ENCODE measurements around the gene PTPN5.

PTPN5 gene

DNA sequence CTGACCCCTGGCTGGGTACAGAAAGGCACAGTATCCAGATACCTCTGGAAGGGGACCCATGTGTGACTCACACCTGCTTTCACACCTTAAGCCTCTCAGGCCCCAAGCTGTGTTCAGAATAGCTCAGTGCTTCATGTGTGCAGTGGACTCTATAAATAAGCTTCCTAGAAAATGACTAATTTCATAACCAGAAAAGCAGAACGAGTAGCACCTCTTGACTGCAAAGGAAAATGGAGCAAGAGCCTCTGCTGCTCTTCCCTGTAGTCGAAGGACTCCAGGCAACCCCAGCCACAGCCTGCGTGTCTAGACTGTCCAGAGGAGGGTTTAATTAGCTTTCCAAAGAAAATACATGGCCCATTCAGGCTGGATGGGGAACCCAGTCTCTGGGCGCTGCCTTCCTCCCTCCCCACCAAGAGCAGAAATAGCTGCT, 23.1 kb downstream of the PTPN5 start:
- no peak for DNase-seq
- intact Hi-C loops (cut with DNase I; ENCODE audit: low total_unique reads): no loop called here

DNA sequence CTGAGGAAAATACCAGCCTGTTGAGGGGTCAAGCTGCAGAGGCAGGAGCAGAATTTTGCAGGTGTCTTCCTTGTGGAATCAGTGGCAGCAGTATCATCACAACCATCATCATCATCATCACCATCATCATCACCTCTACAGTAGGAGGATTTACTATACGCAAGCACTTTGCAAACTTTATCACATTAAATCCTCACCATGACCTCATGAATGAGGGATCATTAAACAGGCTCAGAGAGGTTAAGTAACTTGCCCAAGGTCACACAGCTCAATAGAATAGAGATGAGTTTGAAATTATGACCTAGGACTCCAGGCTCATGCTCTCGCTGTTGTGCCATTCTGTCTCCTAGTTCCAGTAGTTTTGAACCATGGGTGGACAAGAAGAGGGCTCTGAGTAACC, 25.6 kb downstream of the PTPN5 start:
- TF ChIP-seq, protein P1, sequence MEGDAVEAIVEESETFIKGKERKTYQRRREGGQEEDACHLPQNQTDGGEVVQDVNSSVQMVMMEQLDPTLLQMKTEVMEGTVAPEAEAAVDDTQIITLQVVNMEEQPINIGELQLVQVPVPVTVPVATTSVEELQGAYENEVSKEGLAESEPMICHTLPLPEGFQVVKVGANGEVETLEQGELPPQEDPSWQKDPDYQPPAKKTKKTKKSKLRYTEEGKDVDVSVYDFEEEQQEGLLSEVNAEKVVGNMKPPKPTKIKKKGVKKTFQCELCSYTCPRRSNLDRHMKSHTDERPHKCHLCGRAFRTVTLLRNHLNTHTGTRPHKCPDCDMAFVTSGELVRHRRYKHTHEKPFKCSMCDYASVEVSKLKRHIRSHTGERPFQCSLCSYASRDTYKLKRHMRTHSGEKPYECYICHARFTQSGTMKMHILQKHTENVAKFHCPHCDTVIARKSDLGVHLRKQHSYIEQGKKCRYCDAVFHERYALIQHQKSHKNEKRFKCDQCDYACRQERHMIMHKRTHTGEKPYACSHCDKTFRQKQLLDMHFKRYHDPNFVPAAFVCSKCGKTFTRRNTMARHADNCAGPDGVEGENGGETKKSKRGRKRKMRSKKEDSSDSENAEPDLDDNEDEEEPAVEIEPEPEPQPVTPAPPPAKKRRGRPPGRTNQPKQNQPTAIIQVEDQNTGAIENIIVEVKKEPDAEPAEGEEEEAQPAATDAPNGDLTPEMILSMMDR (IDR thresholded peaks at IDR 0.05): no peak
- H3K36me3 ChIP-seq: no peaks in the 10 kb centered on the region
- intact Hi-C loops (cut with DNase I; ENCODE audit: low total_unique reads): no loop called here
- DNase-seq: no peak
- no peak overlapping the region for H3K27ac ChIP-seq
- H3K4me3 ChIP-seq: no peak overlapping the region
- H3K4me1 ChIP-seq: no peaks in the 10 kb centered on the region
- no peaks in the 10 kb centered on the region for H3K27me3 ChIP-seq
- H3K9me3 ChIP-seq: no peaks in the 10 kb centered on the region

More for the DNA sequence above, 23.1 kb downstream of the PTPN5 start:
- TF ChIP-seq, protein P1 (IDR thresholded peaks at IDR 0.05): no peak
- H3K27me3 ChIP-seq: peaks cover 0 to 8% of the 10 kb centered on the region in 2 donors
- H3K4me3 ChIP-seq: no peak overlapping the region
- H3K4me1 ChIP-seq: no peaks in the 10 kb centered on the region
- no peak overlapping the region for H3K27ac ChIP-seq
- no peaks in the 10 kb centered on the region for H3K9me3 ChIP-seq
- H3K36me3 ChIP-seq: no peaks in the 10 kb centered on the region

DNA sequence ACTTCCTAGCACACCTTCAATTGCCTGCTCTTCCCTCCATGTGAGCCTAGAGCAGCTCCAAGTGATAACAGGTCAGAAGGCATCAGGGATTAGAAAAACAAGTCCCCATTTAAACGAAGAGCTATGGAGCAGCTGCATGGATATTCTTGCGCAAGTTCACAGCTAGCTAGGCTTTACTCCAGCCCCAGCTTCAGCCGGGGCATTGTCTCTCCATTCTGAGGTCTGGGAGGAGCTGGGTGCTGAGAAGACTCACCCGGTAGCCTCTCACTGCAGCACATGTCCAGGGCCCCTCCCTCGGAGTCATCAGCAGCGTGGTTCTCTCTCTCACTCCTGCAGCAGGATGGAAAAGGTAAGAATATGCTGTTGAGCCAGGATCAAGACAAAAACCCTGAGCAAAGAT, 26.0 kb downstream of the PTPN5 start:
- intact Hi-C loops (cut with DNase I; ENCODE audit: low total_unique reads): no loop called here
- no peak for DNase-seq
- H3K4me1 ChIP-seq: no peaks in the 10 kb centered on the region
- H3K36me3 ChIP-seq: no peaks in the 10 kb centered on the region
- TF ChIP-seq, protein P1 (IDR thresholded peaks at IDR 0.05): no peak
- no peaks in the 10 kb centered on the region for H3K27me3 ChIP-seq
- no peak overlapping the region for H3K27ac ChIP-seq
- H3K4me3 ChIP-seq: no peak overlapping the region
- no peaks in the 10 kb centered on the region for H3K9me3 ChIP-seq

DNA sequence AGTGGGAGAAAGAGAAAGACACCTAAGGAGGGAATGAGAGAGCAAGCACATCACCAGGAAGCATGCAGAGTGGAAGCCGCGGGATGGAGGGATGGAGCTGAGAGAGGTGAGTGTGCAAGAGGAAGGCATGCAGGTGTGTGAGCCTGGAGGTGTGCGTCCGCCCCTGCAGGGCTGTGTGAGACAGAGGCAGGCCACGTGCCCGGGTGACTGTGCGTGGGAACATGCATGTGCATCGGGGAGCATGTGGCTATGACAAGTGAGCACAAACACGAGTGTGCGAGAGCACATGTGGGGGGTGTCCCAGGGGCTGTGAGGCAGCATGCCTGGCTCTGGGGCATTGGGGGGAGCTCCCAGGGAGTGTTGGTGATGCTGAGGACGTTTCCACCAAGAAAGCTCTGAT, 29.9 kb downstream of the PTPN5 start:
- H3K4me1 ChIP-seq: no peaks in the 10 kb centered on the region
- H3K4me3 ChIP-seq: no peak overlapping the region
- H3K36me3 ChIP-seq: no peaks in the 10 kb centered on the region
- no peak for DNase-seq
- H3K9me3 ChIP-seq: no peaks in the 10 kb centered on the region
- no peak overlapping the region for H3K27ac ChIP-seq
- TF ChIP-seq, protein P1 (IDR thresholded peaks at IDR 0.05): no peak
- H3K27me3 ChIP-seq: no peaks in the 10 kb centered on the region
- intact Hi-C loops (cut with DNase I; ENCODE audit: low total_unique reads): no loop called here

DNA sequence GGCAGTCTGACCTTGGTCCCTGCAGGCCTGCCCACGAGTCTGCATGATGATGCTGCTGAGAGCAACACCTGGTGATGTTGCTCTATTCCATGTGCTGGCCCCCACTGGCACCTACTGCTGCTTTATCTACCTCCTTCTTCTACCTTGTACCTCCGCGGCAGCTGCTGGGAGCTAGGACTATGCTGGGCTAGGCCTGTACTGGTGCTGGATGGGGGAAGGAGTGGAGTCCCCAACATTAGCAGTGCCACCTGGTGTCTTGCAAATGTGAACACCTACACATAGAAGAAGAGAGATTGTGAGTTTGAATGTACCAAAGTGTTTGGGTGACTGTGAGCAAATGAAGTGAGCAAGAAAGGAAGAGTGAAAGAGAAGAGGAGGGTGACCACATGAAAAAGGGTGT, 30.5 kb downstream of the PTPN5 start:
- H3K27ac ChIP-seq: no peak overlapping the region
- TF ChIP-seq, protein P1 (IDR thresholded peaks at IDR 0.05): no peak
- no peak overlapping the region for H3K4me3 ChIP-seq
- intact Hi-C loops (cut with DNase I; ENCODE audit: low total_unique reads): no loop called here
- no peaks in the 10 kb centered on the region for H3K36me3 ChIP-seq
- H3K27me3 ChIP-seq: no peaks in the 10 kb centered on the region
- H3K9me3 ChIP-seq: no peaks in the 10 kb centered on the region
- no peak for DNase-seq
- H3K4me1 ChIP-seq: no peaks in the 10 kb centered on the region

DNA sequence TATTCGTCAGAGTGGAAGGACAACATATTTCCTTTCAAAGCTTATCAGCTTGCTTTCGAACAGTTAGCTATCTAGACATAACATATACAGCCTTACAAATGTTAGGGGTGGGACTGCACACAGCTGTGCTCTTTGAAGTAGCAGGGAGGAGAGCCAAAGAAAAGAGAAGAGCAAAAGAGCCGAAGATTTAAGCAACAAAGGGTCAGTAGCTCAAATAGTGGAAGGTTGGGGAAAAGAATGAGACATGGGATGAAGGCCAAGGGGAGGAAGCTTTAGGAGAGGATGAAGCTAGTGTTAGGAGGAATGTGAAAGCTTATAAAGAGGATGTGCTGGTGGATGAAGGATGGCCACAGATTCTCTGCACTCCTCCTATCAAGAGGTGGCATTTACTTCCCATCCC, 33.8 kb downstream of the PTPN5 start:
- no peak for DNase-seq
- H3K4me3 ChIP-seq: no peak overlapping the region
- no peak overlapping the region for H3K27ac ChIP-seq
- H3K27me3 ChIP-seq: peaks cover 0 to 2% of the 10 kb centered on the region in 2 donors
- H3K36me3 ChIP-seq: no peaks in the 10 kb centered on the region
- H3K9me3 ChIP-seq: no peaks in the 10 kb centered on the region
- TF ChIP-seq, protein P1 (IDR thresholded peaks at IDR 0.05): no peak
- H3K4me1 ChIP-seq: no peaks in the 10 kb centered on the region
- intact Hi-C loops (cut with DNase I; ENCODE audit: low total_unique reads): no loop called here

Measured in tibial artery (tissue), 4 donors.